IPS-18c (cell line): Measurements from ENCODE around the gene KRTAP5-6.

Experiments
- H3K4me3 ChIP-seq: 2 replicates; pipeline ENCODE4 v1.7.0; 2013; ENCODE audit warnings: low read depth, mild to moderate bottlenecking, low read length, moderate library complexity; ENCODE audit not compliant: insufficient read depth
- H3K9me3 ChIP-seq: one replicate; pipeline ENCODE4 v1.6.1; 2013; ENCODE audit warnings: mild to moderate bottlenecking, low read length, moderate library complexity; ENCODE audit not compliant: control insufficient read depth, insufficient read depth

KRTAP5-6 gene

GRCh38 chr11:1696608-1697570 lies at the start of gene KRTAP5-6:
KRTAP5-6 (plus strand) TSS chr11:1697195; CDS start chr11:1697246, 51 bp downstream.
- no peaks in the 10 kb centered on the region for H3K9me3 ChIP-seq
- H3K4me3 ChIP-seq, result no peak within 1 kb of the TSS

GRCh38 chr11:1647901-1648652 lies 48.9 kb upstream of the KRTAP5-6 start:
- Histone ChIP-seq H3K4me3 (no peak overlapping the region), H3K9me3 (no peaks in the 10 kb centered on the region)

- no peak overlapping the region for H3K4me3 ChIP-seq
- no peaks in the 10 kb centered on the region for H3K9me3 ChIP-seq
Observed at GRCh38 chr11:1648653-1649420, 48.2 kb upstream of the KRTAP5-6 start.

- no peak overlapping the region for H3K4me3 ChIP-seq
- no peaks in the 10 kb centered on the region for H3K9me3 ChIP-seq
Observed at GRCh38 chr11:1650034-1650917, 46.7 kb upstream of the KRTAP5-6 start.

GRCh38 chr11:1650918-1651262 lies 46.1 kb upstream of the KRTAP5-6 start:
- Histone ChIP-seq H3K4me3 (no peak overlapping the region), H3K9me3 (no peaks in the 10 kb centered on the region)

GRCh38 chr11:1651411-1651980 lies 45.5 kb upstream of the KRTAP5-6 start:
- H3K9me3 ChIP-seq, result no peaks in the 10 kb centered on the region
- H3K4me3 ChIP-seq, result no peak overlapping the region

- no peak overlapping the region for H3K4me3 ChIP-seq
Observed at GRCh38 chr11:1652026-1652425, 45.0 kb upstream of the KRTAP5-6 start.

GRCh38 chr11:1652442-1652770 lies 44.6 kb upstream of the KRTAP5-6 start:
- Histone ChIP-seq H3K4me3 (no peak overlapping the region), H3K9me3 (no peaks in the 10 kb centered on the region)

More at GRCh38 chr11:1652026-1652425, 45.0 kb upstream of the KRTAP5-6 start:
- H3K9me3 ChIP-seq, result no peaks in the 10 kb centered on the region

GRCh38 chr11:1652771-1653540 lies 44.0 kb upstream of the KRTAP5-6 start:
- Histone ChIP-seq H3K4me3 (no peak overlapping the region), H3K9me3 (no peaks in the 10 kb centered on the region)

- Histone ChIP-seq H3K9me3 (no peaks in the 10 kb centered on the region), H3K4me3 (no peak overlapping the region)
Observed at GRCh38 chr11:1653541-1654387, 43.2 kb upstream of the KRTAP5-6 start.

GRCh38 chr11:1654388-1655167 lies 42.4 kb upstream of the KRTAP5-6 start:
- Histone ChIP-seq H3K4me3 (no peak overlapping the region), H3K9me3 (no peaks in the 10 kb centered on the region)

GRCh38 chr11:1655168-1656060 lies 41.6 kb upstream of the KRTAP5-6 start:
- Histone ChIP-seq H3K9me3 (no peaks in the 10 kb centered on the region), H3K4me3 (no peak overlapping the region)

GRCh38 chr11:1656061-1656441 lies 40.9 kb upstream of the KRTAP5-6 start:
- H3K9me3 ChIP-seq, result no peaks in the 10 kb centered on the region
- no peak overlapping the region for H3K4me3 ChIP-seq

- no peaks in the 10 kb centered on the region for H3K9me3 ChIP-seq
- no peak overlapping the region for H3K4me3 ChIP-seq
Observed at GRCh38 chr11:1656670-1657069, 40.3 kb upstream of the KRTAP5-6 start.
